Right cardiac atrium (tissue), 5 donors: ENCODE measurements around the gene PITPNC1. TPM values are rescaled to one million over a fixed set of nuclear protein-coding genes. Genes with fewer than 3 reads are reported as not detected.
A peak's percentile ranks its signal among the peaks of the same experiment; 100 is the strongest.
"Not testable (repeated sequence)": the region's sequence is repeated elsewhere in the genome, so short reads cannot be mapped to it uniquely, and the experiment has no call there.

Source experiments
- ATAC-seq, 2 donors: fragments of 200-7000 bp; cut with Tn5 transposase; one replicate each; pipeline versions ENCODE4 v1.8.0 to v1.9.1; 2020; ENCODE audit warnings: moderate library complexity in 2 of 2, mild to moderate bottlenecking in 1 of 2
- DNase-seq, 3 donors: peaks; one replicate each; pipeline ENCODE4 v3.0.0-alpha.2; 2020
- H3K27ac ChIP-seq: one replicate; pipeline ENCODE4 v1.5.1; 2013; ENCODE audit warnings: mild to moderate bottlenecking, low read length, control low read depth, moderate library complexity
- H3K27me3 ChIP-seq: one replicate; pipeline ENCODE4 v1.6.1; 2013; ENCODE audit not compliant: control insufficient read depth, insufficient read depth
- H3K4me1 ChIP-seq: one replicate; pipeline ENCODE4 v1.6.1; 2013; ENCODE audit warnings: low read length; ENCODE audit not compliant: control insufficient read depth, insufficient read depth
- H3K4me3 ChIP-seq: one replicate; pipeline ENCODE4 v1.5.1; 2013; ENCODE audit warnings: low read length, control low read depth
- H3K9me3 ChIP-seq: one replicate; pipeline ENCODE4 v1.6.1; 2013; ENCODE audit warnings: low read length; ENCODE audit not compliant: control insufficient read depth
- WGBS: extraction: QIAGEN DNeasy Blood & Tissue Kit; methylation state at CpG from one replicate; pipeline ENCODE4 v1.1.7; 2013; 5-methylcytosine and 5-hydroxymethylcytosine counted together
- intact Hi-C, 4 donors: fragments of 100-400 bp; cut with DNase I; formaldehyde crosslinking; loops; one replicate each; pipeline versions ENCODE4 v1.11.0 to v1.14.0; 2022 to 2023
- polyA plus RNA-seq: library from polyadenylated mRNA; stranded (reverse); fragments of 200-250 nt; gene quantifications from one replicate; pipeline ENCODE4 v1.2.3, GENCODE V29; 2013
- total RNA-seq, 4 donors: library from RNA; stranded (reverse); fragmentation: NEBNext Ultra II Directional; extraction: Animal tissue kit (Norgen Biotek cat#: 25700); gene quantifications; one replicate each; pipeline ENCODE4 v1.2.1, GENCODE V29; 2021
- donor health status: healthy with polysubstance abuse.
- donor health status: DM: no; HTN: yes; CAD: no.
- donor health status: DM: no; HTN: no; CAD: no.
- donor health status: DM: no; HTN: yes; CAD: no; lungs with severe emphysema.
- donor health status: DM: yes; HTN: yes; CAD: no.

Gene PITPNC1
- total and polyA plus RNA-seq, 5 donors: 8.6 to 29.7 (median 24.1) TPM

- no peak for DNase-seq
- no peak overlapping the region for H3K4me3 ChIP-seq
- intact Hi-C loops: no loop called here
- no peaks in the 10 kb centered on the region for H3K9me3 ChIP-seq
- no peak overlapping the region for H3K27ac ChIP-seq
- ATAC-seq: peak; percentile 49 to 72
- WGBS: 18% methylated on average over 10 of the region's 10 CpGs
- H3K27me3 ChIP-seq: no peaks in the 10 kb centered on the region
- peaks cover 14% of the 10 kb centered on the region for H3K4me1 ChIP-seq
Observed at GRCh38 chr17:67515490-67516083, 138.5 kb downstream of the PITPNC1 start.

DNA sequence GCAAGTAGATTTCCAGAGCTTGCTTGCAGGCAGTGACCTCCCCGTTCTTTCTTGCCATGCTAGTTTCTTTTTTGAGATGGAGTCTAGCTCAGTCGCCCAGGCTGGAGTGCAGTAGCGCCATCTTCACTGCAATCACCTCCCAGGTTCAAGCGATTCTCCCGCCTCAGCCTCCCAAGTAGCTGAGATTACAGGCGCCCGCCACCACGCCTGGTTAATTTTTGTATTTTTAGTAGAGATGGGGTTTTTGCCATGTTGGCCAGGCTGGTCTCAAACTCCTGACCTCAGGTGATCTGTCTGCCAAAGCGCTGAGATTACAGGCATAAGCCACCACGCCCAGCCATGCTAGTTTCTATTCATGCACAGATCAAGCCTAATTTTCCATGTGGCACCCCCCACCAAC lies 139.5 kb downstream of the PITPNC1 start:
- H3K27me3 ChIP-seq, H3K9me3 ChIP-seq, ATAC-seq, H3K27ac ChIP-seq, DNase-seq, H3K4me3 ChIP-seq, intact Hi-C loops: not testable (repeated sequence)
- 97% methylated on average over 10 of the region's 10 CpGs for WGBS
- peaks cover 17% of the 10 kb centered on the region for H3K4me1 ChIP-seq

GRCh38 chr17:67517325-67517724 lies 140.2 kb downstream of the PITPNC1 start:
- ATAC-seq (no peak), DNase-seq (no peak)
- no peaks in the 10 kb centered on the region for H3K9me3 ChIP-seq
- peaks cover 17% of the 10 kb centered on the region for H3K4me1 ChIP-seq
- no peaks in the 10 kb centered on the region for H3K27me3 ChIP-seq
- no peak overlapping the region for H3K4me3 ChIP-seq
- no peak overlapping the region for H3K27ac ChIP-seq
- intact Hi-C loops: no loop called here
- 60% methylated on average over 1 of the region's 1 CpG for WGBS

DNA sequence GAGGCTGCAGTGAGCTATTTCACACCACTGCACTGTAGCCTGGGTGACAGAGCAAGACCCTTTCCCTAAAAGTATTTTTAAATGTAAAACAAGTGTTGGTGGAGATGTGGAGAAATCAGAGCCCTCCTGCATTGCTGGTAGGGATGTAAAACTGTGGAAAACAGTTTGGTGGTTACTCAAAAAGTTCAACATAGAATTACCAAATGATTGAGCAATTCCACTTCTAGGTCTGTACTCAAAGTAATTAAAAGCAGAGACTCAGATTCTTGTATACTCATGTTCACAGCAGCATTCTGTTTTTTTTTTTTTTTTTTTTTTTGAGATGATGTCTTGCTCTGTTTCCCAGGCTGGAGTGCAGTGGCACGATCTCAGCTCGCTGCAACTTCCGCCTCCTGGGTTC lies 141.8 kb downstream of the PITPNC1 start:
- no peak overlapping the region for H3K27ac ChIP-seq
- no peaks in the 10 kb centered on the region for H3K9me3 ChIP-seq
- ATAC-seq (no peak), DNase-seq (no peak)
- intact Hi-C loops: no loop called here
- no peak overlapping the region for H3K4me3 ChIP-seq
- over 99% methylated on average over 3 of the region's 3 CpGs for WGBS
- H3K4me1 ChIP-seq: peaks cover 17% of the 10 kb centered on the region
- no peaks in the 10 kb centered on the region for H3K27me3 ChIP-seq

DNA sequence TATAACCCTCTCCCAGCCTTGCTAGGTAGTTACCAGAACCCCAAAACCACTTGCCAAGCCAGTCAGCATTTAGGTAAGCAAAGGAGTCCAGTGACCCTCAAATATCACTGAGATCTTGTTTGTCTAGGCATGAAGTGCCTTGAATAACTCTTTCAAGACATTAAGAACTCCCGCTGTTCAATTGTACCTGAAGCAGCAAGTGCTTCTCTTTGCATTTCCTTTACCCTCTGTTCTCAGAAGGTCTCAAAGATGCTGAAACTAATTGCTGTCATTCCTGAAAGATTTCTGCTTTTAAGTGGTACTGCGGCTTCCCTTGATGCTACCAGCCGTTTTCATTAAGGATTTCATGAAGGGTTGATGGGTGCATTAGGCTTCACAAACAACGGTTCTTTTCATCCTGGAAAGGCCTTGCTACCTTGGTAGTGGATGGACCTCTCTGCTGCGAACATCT lies 142.7 kb downstream of the PITPNC1 start:
- Histone ChIP-seq H3K9me3 (no peaks in the 10 kb centered on the region), H3K27me3 (no peaks in the 10 kb centered on the region), H3K4me3 (no peak overlapping the region), H3K27ac (no peak overlapping the region), H3K4me1 (peaks cover 17% of the 10 kb centered on the region)
- ATAC-seq (no peak), DNase-seq (no peak)
- intact Hi-C loops: no loop called here
- WGBS: 88% methylated on average over 5 of the region's 5 CpGs

- DNase-seq (no peak), ATAC-seq (peak; percentile 48 to 54)
- no peak overlapping the region for H3K4me3 ChIP-seq
- H3K27ac ChIP-seq: no peak overlapping the region
- H3K9me3 ChIP-seq: no peaks in the 10 kb centered on the region
- 60% methylated on average over 13 of the region's 13 CpGs for WGBS
- no peaks in the 10 kb centered on the region for H3K27me3 ChIP-seq
- peaks cover 15% of the 10 kb centered on the region for H3K4me1 ChIP-seq
- intact Hi-C loops: no loop called here
Observed at GRCh38 chr17:67520252-67520906, 143.3 kb downstream of the PITPNC1 start.

DNA sequence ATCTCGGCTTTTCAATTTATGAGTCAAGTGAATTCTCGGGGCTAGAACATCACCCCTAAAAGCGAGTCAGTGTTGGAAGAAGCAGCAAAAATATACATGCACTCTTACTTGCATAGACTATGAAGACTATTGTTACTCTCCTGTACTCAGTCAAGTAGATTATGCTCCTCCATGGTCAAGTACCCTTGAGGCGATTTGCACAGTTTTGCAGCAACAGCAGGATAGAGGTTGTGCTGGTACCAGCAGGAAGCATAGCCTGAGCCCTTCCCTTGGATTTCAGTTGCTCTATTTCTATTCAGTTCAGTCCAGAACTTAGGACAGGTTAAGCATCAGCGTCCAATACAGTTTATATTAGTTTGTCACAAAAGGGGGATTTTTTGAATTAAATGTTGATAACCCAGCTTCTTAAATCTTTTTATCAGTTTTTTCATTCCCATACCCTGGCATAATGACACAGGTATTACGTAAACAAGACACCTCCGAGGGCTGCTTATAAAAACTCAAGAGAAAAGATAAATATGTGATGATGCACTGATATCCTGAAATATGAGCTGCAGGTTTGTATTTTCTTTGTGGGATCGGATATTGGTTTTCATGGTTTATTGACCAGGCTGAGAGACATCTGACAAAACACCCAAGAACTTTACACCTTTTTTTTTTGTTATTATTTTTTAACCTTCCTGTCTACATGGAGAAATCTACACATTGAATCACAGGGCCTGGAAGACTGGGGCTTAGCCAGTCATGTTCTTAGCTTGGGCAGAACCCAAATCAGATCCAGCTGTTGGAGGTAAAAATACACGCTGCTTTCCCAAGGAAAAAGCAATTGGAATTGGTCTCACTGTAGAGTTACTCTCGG lies 144.1 kb downstream of the PITPNC1 start:
- Histone ChIP-seq H3K9me3 (no peaks in the 10 kb centered on the region), H3K27me3 (no peaks in the 10 kb centered on the region), H3K4me1 (peaks cover 10% of the 10 kb centered on the region), H3K4me3 (no peak overlapping the region), H3K27ac (no peak overlapping the region)
- WGBS: 85% methylated on average over 10 of the region's 10 CpGs
- DNase-seq: no peak
- ATAC-seq: no peak
- intact Hi-C loops: no loop called here

DNA sequence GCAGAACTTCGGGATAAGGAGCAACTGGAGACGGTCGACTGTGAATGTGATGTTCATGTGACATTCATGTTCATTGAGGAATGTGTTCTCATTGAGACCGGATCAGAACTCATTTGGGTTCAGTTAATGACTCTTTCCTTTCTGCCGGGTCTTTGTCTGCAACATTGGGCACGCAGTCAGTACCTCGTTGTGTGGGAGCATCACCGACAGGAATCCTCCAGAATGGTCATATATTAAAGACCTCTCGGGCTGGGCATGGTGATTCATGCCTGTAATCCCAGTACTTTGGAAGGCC lies 144.6 kb downstream of the PITPNC1 start:
- Histone ChIP-seq H3K27me3 (no peaks in the 10 kb centered on the region), H3K9me3 (no peaks in the 10 kb centered on the region), H3K4me3 (no peak overlapping the region), H3K4me1 (peaks cover 7% of the 10 kb centered on the region), H3K27ac (no peak overlapping the region)
- ATAC-seq: no peak
- intact Hi-C loops: no loop called here
- DNase-seq: no peak
- 85% methylated on average over 9 of the region's 9 CpGs for WGBS

DNA sequence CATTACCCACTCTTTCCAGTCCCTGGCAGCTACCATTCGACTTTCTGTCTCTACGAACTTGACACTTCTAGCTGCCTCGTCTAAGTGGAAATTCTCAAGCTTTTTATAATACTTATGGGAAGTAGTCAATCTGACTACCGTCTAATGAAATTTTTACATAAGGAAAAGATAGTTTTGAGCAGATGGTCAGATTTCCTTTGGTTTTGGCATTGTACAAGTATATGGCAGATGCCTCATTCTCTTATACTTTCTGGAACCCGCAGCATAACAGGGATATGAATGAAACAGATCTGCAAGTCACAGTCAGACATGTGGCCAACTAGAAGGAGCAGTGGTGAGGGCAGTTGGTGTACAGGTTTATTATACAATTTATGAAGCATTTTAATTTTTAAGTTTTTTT lies 146.0 kb downstream of the PITPNC1 start:
- no peak overlapping the region for H3K4me3 ChIP-seq
- H3K9me3 ChIP-seq: no peaks in the 10 kb centered on the region
- intact Hi-C loops: no loop called here
- H3K27ac ChIP-seq: no peak overlapping the region
- 82% methylated on average over 5 of the region's 5 CpGs for WGBS
- ATAC-seq (no peak), DNase-seq (no peak)
- H3K4me1 ChIP-seq: peaks cover 7% of the 10 kb centered on the region
- no peaks in the 10 kb centered on the region for H3K27me3 ChIP-seq

- no peak overlapping the region for H3K4me3 ChIP-seq
- H3K9me3 ChIP-seq: no peaks in the 10 kb centered on the region
- WGBS: 89% methylated on average over 14 of the region's 14 CpGs
- no peak overlapping the region for H3K27ac ChIP-seq
- intact Hi-C loops: no loop called here
- ATAC-seq (no peak), DNase-seq (no peak)
- peaks cover 8% of the 10 kb centered on the region for H3K4me1 ChIP-seq
- no peaks in the 10 kb centered on the region for H3K27me3 ChIP-seq
Observed at GRCh38 chr17:67525239-67526135, 148.4 kb downstream of the PITPNC1 start.
